Suprapubic skin (tissue), 3 donors: ENCODE results near the gene PDGFC.

Source experiments
- CTCF ChIP-seq, 2 donors: fragments of 200-600 bp in 1 of 2; fragments of 450-650 bp in 1 of 2; sonication (generic) in 1 of 2; IDR thresholded peaks; one replicate each; pipeline ENCODE4 v1.5.1; 2016 to 2019; ENCODE audit warnings: antibody characterized with exemption in 2 of 2, mild to moderate bottlenecking in 1 of 2, moderate library complexity in 1 of 2
- EP300 ChIP-seq: sonication (generic); formaldehyde crosslinking; IDR thresholded peaks from one replicate; pipeline ENCODE4 v1.6.1; 2017; ENCODE audit warnings: antibody characterized with exemption
- POLR2A ChIP-seq, 2 donors: fragments of 450-650 bp; IDR thresholded peaks; one replicate each; pipeline ENCODE4 v1.6.1; 2017; ENCODE audit warnings: antibody characterized with exemption in 2 of 2, mild to moderate bottlenecking in 2 of 2, moderate library complexity in 2 of 2

DNA sequence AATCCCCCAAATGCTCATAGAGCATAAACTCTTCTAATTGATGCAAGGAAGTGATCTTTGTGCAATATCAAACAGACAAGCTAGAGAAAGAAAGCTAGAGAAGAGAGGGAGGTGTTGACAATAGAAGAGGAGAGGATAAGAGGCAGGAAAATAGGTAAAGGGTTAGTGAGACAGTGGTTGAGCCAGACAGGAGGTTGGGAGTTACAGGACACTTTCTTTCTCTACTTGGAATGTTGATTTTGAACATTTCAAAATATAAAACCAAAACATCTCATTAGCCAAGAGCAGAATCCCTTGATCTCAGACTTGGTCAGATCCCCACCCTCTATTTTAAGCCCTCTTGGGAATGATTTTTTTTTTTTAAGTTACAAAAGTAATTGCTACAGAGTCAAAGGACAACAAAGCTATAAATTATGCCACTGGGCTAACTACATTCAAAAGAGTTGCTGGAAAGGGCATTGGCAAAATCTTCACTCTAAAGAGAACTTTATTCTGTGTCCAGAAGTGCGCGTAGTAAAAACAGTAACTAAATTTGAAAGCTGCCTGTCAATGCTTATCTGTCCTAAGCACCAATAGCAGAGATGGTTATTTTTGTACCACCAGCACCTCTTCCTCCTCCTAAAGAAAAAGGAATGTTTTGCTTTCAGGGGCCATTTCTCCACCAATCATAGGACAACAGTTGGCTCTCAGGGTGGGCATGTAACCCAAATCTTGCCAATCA lies 133.8 kb downstream of the PDGFC start:
- TF ChIP-seq CTCF (IDR thresholded peaks at IDR 0.05) = no peak
- no peak for TF ChIP-seq POLR2A (IDR thresholded peaks at IDR 0.05)
- TF ChIP-seq EP300 = no peak
